ENCODE data around the gene MEIS3. TPM values are rescaled to one million over a fixed set of nuclear protein-coding genes. Genes with fewer than 3 reads are reported as not detected.
A peak's percentile ranks its signal among the peaks of the same experiment; 100 is the strongest.

The MEIS3 gene
- total RNA-seq, 5 donors from 2014 or later (not counting 1 experiment from before 2014, with no cell fraction given), result 0.32 to 0.69 (median 0.54) TPM; not detected in 2

DNA sequence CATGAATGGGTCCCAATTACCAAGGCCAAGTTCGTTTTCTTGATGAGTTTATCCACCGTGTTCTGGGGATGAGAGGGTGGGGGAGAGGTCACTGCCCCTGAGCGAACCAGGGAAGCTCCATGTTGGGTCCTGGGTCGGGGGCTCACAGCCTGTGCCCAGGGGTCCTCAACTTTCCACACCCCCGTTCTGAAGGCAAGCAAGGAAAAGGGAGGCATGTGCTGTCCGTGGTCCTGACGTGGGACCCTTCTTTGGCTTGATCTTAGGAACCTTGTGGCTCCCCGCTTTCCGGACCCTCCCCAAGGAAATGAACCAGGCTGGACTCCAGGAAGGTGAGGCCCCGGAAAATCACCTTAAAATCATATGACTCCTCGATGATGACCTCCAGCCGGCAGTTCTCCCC, 18.2 kb upstream of the MEIS3 start:
- ChIA-PET POLR2A (no interaction called here), CTCF (interaction anchor here in 1 of 2 donors (1.0 to 1.3 kb wide), 2 partner anchors 9 to 262 kb away, joined by 6 to 23 read pairs; no protein-coding TSS in a partner anchor)
- Histone ChIP-seq H3K9me3 (no peaks in the 10 kb centered on the region), H3K4me3 (ENCODE audit: control insufficient read depth in 1 of 2, extremely low read depth in 1 of 2, low read length in 1 of 2) (no peak overlapping the region), H3K36me3 (ENCODE audit: control insufficient read depth in 2 of 2, extremely low read depth in 1 of 2, insufficient read depth in 1 of 2, low read length in 1 of 2) (no peaks in the 10 kb centered on the region), H3K4me1 (ENCODE audit: control insufficient read depth in 1 of 2, extremely low read depth in 1 of 2, insufficient read depth in 2 of 2, low read length in 2 of 2) (peaks cover 0 to 23% of the 10 kb centered on the region in 2 experiments), H3K27me3 (replicated peaks in 1 of 2; ENCODE audit: control insufficient read depth in 2 of 2, extremely low read depth in 1 of 2, insufficient read depth in 2 of 2, low read length in 1 of 2) (peaks cover 2 to 84% of the 10 kb centered on the region in 2 experiments), H3K27ac (ENCODE audit: low read length) (no peak overlapping the region)
- no peaks in the 10 kb centered on the region for H3K36me3 Mint-ChIP-seq
- 45% methylated on average over 5 of the region's 12 CpGs for WGBS (ENCODE audit: insufficient coverage)
- no peaks in the 10 kb centered on the region for H3K9me3 Mint-ChIP-seq
- DNase-seq, result no peak
- peaks cover 44 to 50% of the 10 kb centered on the region in 2 donors for H3K27me3 Mint-ChIP-seq
- peaks cover 9 to 23% (median 16%) of the 10 kb centered on the region in 3 donors for H3K4me1 Mint-ChIP-seq
- H3K27ac Mint-ChIP-seq, result no peak overlapping the region
- H3K4me3 Mint-ChIP-seq, result no peak overlapping the region
- no peak for ATAC-seq (replicated peaks in 1 of 4)

- Histone ChIP-seq H3K27me3 (replicated peaks in 1 of 2; ENCODE audit: control insufficient read depth in 2 of 2, extremely low read depth in 1 of 2, insufficient read depth in 2 of 2, low read length in 1 of 2) (peaks cover 2 to 83% of the 10 kb centered on the region in 2 experiments), H3K9me3 (no peaks in the 10 kb centered on the region), H3K4me3 (ENCODE audit: control insufficient read depth in 1 of 2, extremely low read depth in 1 of 2, low read length in 1 of 2) (no peak overlapping the region), H3K36me3 (ENCODE audit: control insufficient read depth in 2 of 2, extremely low read depth in 1 of 2, insufficient read depth in 1 of 2, low read length in 1 of 2) (no peaks in the 10 kb centered on the region), H3K4me1 (ENCODE audit: control insufficient read depth in 1 of 2, extremely low read depth in 1 of 2, insufficient read depth in 2 of 2, low read length in 2 of 2) (peaks cover 0 to 23% of the 10 kb centered on the region in 2 experiments), H3K27ac (ENCODE audit: low read length) (no peak overlapping the region)
- H3K36me3 Mint-ChIP-seq, result no peaks in the 10 kb centered on the region
- H3K4me3 Mint-ChIP-seq, result peak overlapping the region in 2 of 3 donors; percentile 9 to 17
- ChIA-PET POLR2A (no interaction called here), CTCF (interaction anchor here (0.5 to 1.7 kb wide), 11 partner anchors 9 to 307 kb away, joined by 3 to 26 read pairs (median 6); partner anchors contain the start of gene NAPA (in 1 of the 2))
- H3K9me3 Mint-ChIP-seq, result no peaks in the 10 kb centered on the region
- ATAC-seq (replicated peaks in 1 of 4), result peak; percentile 89 to 94 (median 93)
- WGBS (ENCODE audit: insufficient coverage), result 49% methylated on average over 13 of the region's 17 CpGs
- peaks cover 40 to 51% of the 10 kb centered on the region in 2 donors for H3K27me3 Mint-ChIP-seq
- DNase-seq, result peak; percentile 53 to 91 (median 78)
- H3K4me1 Mint-ChIP-seq, result peaks cover 9 to 23% (median 16%) of the 10 kb centered on the region in 3 donors
- no peak overlapping the region for H3K27ac Mint-ChIP-seq
These were observed 17.5 kb upstream of the MEIS3 start for GRCh38 chr19:47436712-47437401.

DNA sequence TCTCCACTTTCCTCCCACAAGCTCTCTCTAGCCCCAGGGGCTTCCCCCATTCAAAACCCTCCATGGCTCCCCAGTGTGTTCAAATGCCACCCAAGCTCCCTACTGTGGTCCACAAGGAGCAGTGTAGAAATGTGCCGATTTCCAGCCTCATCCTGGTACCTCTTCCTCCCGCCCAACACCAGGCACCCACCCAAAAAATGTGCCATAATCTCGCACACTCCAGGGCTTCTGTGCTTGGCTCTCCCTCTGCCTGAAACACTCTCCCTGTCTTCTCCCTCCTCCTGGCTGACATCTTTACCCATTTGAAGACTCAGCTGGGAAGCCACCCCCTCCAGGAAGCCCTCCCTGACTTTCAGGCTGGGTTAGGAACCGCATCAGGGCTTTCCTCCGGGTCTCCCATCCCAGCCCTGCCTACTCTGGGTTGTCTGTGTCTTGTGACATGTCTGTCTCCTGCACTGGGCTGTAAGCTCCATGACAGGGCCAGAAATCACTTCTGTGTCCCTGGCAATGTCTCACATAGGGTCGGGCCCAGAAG, 16.6 kb upstream of the MEIS3 start:
- H3K27ac Mint-ChIP-seq, result no peak overlapping the region
- 84% methylated on average over 6 of the region's 6 CpGs for WGBS (ENCODE audit: insufficient coverage)
- no peaks in the 10 kb centered on the region for H3K36me3 Mint-ChIP-seq
- DNase-seq, result no peak
- Histone ChIP-seq H3K4me3 (ENCODE audit: control insufficient read depth in 1 of 2, extremely low read depth in 1 of 2, low read length in 1 of 2) (no peak overlapping the region), H3K27ac (ENCODE audit: low read length) (no peak overlapping the region), H3K27me3 (replicated peaks in 1 of 2; ENCODE audit: control insufficient read depth in 2 of 2, extremely low read depth in 1 of 2, insufficient read depth in 2 of 2, low read length in 1 of 2) (peaks cover 2 to 84% of the 10 kb centered on the region in 2 experiments), H3K4me1 (ENCODE audit: control insufficient read depth in 1 of 2, extremely low read depth in 1 of 2, insufficient read depth in 2 of 2, low read length in 2 of 2) (peaks cover 0 to 23% of the 10 kb centered on the region in 2 experiments), H3K9me3 (no peaks in the 10 kb centered on the region), H3K36me3 (ENCODE audit: control insufficient read depth in 2 of 2, extremely low read depth in 1 of 2, insufficient read depth in 1 of 2, low read length in 1 of 2) (no peaks in the 10 kb centered on the region)
- H3K4me1 Mint-ChIP-seq, result peaks cover 9 to 26% (median 16%) of the 10 kb centered on the region in 3 donors
- peaks cover 40 to 50% of the 10 kb centered on the region in 2 donors for H3K27me3 Mint-ChIP-seq
- CTCF ChIA-PET, result interaction anchor here (0.5 to 1.7 kb wide), 7 partner anchors 8 to 521 kb away, joined by 3 to 26 read pairs (median 8); partner anchors contain the start of gene NAPA (in 1 of the 2)
- no peaks in the 10 kb centered on the region for H3K9me3 Mint-ChIP-seq
- peak overlapping the region in 1 of 3 donors; percentile 17 for H3K4me3 Mint-ChIP-seq
- POLR2A ChIA-PET, result no interaction called here
- no peak for ATAC-seq (replicated peaks in 1 of 4)

GRCh38 chr19:47435196-47435595, 15.9 kb upstream of the MEIS3 start:
- CTCF ChIA-PET, result interaction anchor here (0.6 to 0.9 kb wide), 4 partner anchors 12 to 270 kb away, joined by 3 to 5 read pairs (median 3); no protein-coding TSS in a partner anchor
- WGBS (ENCODE audit: insufficient coverage), result 12% methylated on average over 12 of the region's 16 CpGs
- no peaks in the 10 kb centered on the region for H3K9me3 Mint-ChIP-seq
- H3K4me1 Mint-ChIP-seq, result peaks cover 13 to 30% (median 17%) of the 10 kb centered on the region in 3 donors
- no peak overlapping the region for H3K27ac ChIP-seq (ENCODE audit: low read length)
- no peak overlapping the region for H3K4me3 ChIP-seq (ENCODE audit: control insufficient read depth in 1 of 2, extremely low read depth in 1 of 2, low read length in 1 of 2)
- POLR2A ChIA-PET, result interaction anchor here in 1 of 2 donors (0.7 kb wide), 1 partner anchor 341 kb away, joined by 7 read pairs; no protein-coding TSS in a partner anchor
- H3K36me3 Mint-ChIP-seq, result no peaks in the 10 kb centered on the region
- no peaks in the 10 kb centered on the region for H3K36me3 ChIP-seq (ENCODE audit: control insufficient read depth in 2 of 2, extremely low read depth in 1 of 2, insufficient read depth in 1 of 2, low read length in 1 of 2)
- peaks cover 2 to 84% of the 10 kb centered on the region in 2 experiments for H3K27me3 ChIP-seq (replicated peaks in 1 of 2; ENCODE audit: control insufficient read depth in 2 of 2, extremely low read depth in 1 of 2, insufficient read depth in 2 of 2, low read length in 1 of 2)
- peaks cover 1 to 29% of the 10 kb centered on the region in 2 experiments for H3K4me1 ChIP-seq (ENCODE audit: control insufficient read depth in 1 of 2, extremely low read depth in 1 of 2, insufficient read depth in 2 of 2, low read length in 2 of 2)
- peak overlapping the region; percentile 8 to 32 (median 17) for H3K4me3 Mint-ChIP-seq
- peak in 1 of 35 experiments; percentile 48 for DNase-seq
- H3K9me3 ChIP-seq, result no peaks in the 10 kb centered on the region
- peaks cover 32 to 52% of the 10 kb centered on the region in 2 donors for H3K27me3 Mint-ChIP-seq
- H3K27ac Mint-ChIP-seq, result no peak overlapping the region
- ATAC-seq (replicated peaks in 1 of 4), result peak in 2 of 4 experiments; percentile 35 to 62

DNA sequence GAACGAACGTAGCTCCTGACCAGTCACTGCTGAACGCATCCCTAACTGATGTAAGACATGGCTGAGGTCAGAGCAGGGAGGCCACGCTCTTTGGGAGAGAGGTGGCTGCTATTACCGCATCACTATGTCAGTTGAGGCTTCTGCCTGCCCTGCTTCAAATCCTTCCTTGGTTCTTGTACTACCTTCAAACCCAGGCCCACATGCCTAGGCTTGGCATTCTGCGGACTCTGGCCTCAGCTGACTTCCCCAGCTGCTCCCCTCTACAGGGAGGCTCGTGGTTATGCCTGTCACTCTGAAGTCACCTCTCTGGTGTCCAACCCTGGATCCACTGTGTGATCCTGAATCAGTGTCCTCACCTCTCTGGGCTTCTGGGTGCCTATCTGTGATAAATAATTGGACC, 14.8 kb upstream of the MEIS3 start:
- WGBS (ENCODE audit: insufficient coverage), result 79% methylated on average over 4 of the region's 7 CpGs
- H3K27ac ChIP-seq (ENCODE audit: low read length), result no peak overlapping the region
- ATAC-seq (replicated peaks in 1 of 4) (no peak), DNase-seq (no peak)
- Mint-ChIP-seq H3K4me1 (peaks cover 18 to 36% (median 24%) of the 10 kb centered on the region in 3 donors), H3K36me3 (no peaks in the 10 kb centered on the region), H3K4me3 (no peak overlapping the region), H3K27ac (no peak overlapping the region), H3K27me3 (peaks cover 33 to 53% of the 10 kb centered on the region in 2 donors), H3K9me3 (no peaks in the 10 kb centered on the region)
- peaks cover 4 to 84% of the 10 kb centered on the region in 2 experiments for H3K27me3 ChIP-seq (replicated peaks in 1 of 2; ENCODE audit: control insufficient read depth in 2 of 2, extremely low read depth in 1 of 2, insufficient read depth in 2 of 2, low read length in 1 of 2)
- ChIA-PET CTCF (interaction anchor here (0.5 to 1.5 kb wide), 6 partner anchors 264 to 431 kb away, joined by 3 to 5 read pairs (median 4); no protein-coding TSS in a partner anchor), POLR2A (interaction anchor here in 1 of 2 donors (0.5 kb wide), 1 partner anchor 141 kb away, joined by 7 read pairs; no protein-coding TSS in a partner anchor)
- no peaks in the 10 kb centered on the region for H3K9me3 ChIP-seq
- peaks cover 12 to 40% of the 10 kb centered on the region in 2 experiments for H3K4me1 ChIP-seq (ENCODE audit: control insufficient read depth in 1 of 2, extremely low read depth in 1 of 2, insufficient read depth in 2 of 2, low read length in 2 of 2)
- H3K36me3 ChIP-seq (ENCODE audit: control insufficient read depth in 2 of 2, extremely low read depth in 1 of 2, insufficient read depth in 1 of 2, low read length in 1 of 2), result no peaks in the 10 kb centered on the region
- H3K4me3 ChIP-seq (ENCODE audit: control insufficient read depth in 1 of 2, extremely low read depth in 1 of 2, low read length in 1 of 2), result no peak overlapping the region

GRCh38 chr19:47433121-47433520, 13.8 kb upstream of the MEIS3 start:
- Mint-ChIP-seq H3K4me3 (no peak overlapping the region), H3K36me3 (no peaks in the 10 kb centered on the region), H3K27me3 (peaks cover 28 to 45% of the 10 kb centered on the region in 2 donors), H3K9me3 (no peaks in the 10 kb centered on the region), H3K27ac (no peak overlapping the region), H3K4me1 (peaks cover 18 to 36% (median 24%) of the 10 kb centered on the region in 3 donors)
- POLR2A ChIA-PET, result interaction anchor here in 1 of 2 donors (0.6 kb wide), 1 partner anchor 432 kb away, joined by 3 read pairs; no protein-coding TSS in a partner anchor
- no peaks in the 10 kb centered on the region for H3K9me3 ChIP-seq
- H3K4me3 ChIP-seq (ENCODE audit: control insufficient read depth in 1 of 2, extremely low read depth in 1 of 2, low read length in 1 of 2), result no peak overlapping the region
- WGBS (ENCODE audit: insufficient coverage), result no CpG with 5 or more reads among the region's 1 CpG
- no peaks in the 10 kb centered on the region for H3K36me3 ChIP-seq (ENCODE audit: control insufficient read depth in 2 of 2, extremely low read depth in 1 of 2, insufficient read depth in 1 of 2, low read length in 1 of 2)
- no peak for ATAC-seq (replicated peaks in 1 of 4)
- CTCF ChIA-PET, result interaction anchor here (0.7 to 1.5 kb wide), 7 partner anchors 51 to 279 kb away, joined by 3 to 5 read pairs (median 4); partner anchors contain the start of genes KPTN (in 1 of the 2) and NAPA (in 1 of the 2)
- no peak overlapping the region for H3K27ac ChIP-seq (ENCODE audit: low read length)
- peaks cover 4 to 85% of the 10 kb centered on the region in 2 experiments for H3K27me3 ChIP-seq (replicated peaks in 1 of 2; ENCODE audit: control insufficient read depth in 2 of 2, extremely low read depth in 1 of 2, insufficient read depth in 2 of 2, low read length in 1 of 2)
- no peak for DNase-seq
- H3K4me1 ChIP-seq (ENCODE audit: control insufficient read depth in 1 of 2, extremely low read depth in 1 of 2, insufficient read depth in 2 of 2, low read length in 2 of 2), result peaks cover 21 to 49% of the 10 kb centered on the region in 2 experiments

Data from T-cell (primary cell).